GM12874 (cell line): Measurements from ENCODE around the gene DDX1.

Experiments used
- TF ChIP-seq, protein P1 (sequence below): IDR thresholded peaks from 2 replicates; pipeline ENCODE4 v1.5.1; 2011; ENCODE audit warnings: low read depth, mild to moderate bottlenecking, control low read depth, low read length, moderate library complexity; ENCODE audit not compliant: insufficient read depth

Gene DDX1

DNA sequence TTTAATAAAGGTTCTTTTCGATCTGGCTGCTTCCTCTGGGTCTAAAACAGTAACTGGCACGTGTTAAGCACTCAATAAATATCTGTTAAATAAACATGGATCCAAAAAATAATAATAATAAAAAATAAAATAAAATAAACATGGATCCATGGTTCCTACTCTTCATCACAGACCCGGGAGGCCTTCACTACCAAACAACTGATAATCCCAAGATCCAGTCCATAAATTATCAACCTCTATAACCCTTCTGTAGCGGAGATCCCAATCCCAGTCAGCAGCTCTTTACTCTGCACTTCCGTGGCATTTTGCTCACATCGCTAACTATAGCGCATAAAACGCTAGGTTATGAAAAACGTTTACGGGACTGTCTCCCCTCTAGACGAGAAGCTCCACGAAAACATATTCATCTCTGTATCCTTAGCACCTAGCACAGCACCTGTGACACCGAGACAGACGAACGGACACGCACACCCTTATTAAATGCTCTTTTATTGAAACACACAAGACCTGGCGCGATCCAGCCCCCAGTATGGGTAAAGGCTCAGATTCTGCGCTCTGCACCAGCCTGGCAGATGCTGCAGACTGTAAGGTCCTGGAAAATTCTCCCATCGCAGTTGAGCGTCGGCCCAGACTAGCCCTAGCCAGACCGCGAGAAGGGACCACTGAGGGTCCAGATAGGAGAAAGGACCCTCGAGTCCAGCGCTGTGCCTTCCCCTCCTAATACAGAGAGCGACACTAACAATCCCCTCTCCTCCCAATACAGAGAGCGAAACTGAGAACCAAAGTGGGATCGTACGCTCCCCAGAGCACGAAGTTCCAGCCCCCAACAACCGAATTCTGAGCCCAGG lies 31.3 kb upstream of the DDX1 start:
- TF ChIP-seq, protein P1, sequence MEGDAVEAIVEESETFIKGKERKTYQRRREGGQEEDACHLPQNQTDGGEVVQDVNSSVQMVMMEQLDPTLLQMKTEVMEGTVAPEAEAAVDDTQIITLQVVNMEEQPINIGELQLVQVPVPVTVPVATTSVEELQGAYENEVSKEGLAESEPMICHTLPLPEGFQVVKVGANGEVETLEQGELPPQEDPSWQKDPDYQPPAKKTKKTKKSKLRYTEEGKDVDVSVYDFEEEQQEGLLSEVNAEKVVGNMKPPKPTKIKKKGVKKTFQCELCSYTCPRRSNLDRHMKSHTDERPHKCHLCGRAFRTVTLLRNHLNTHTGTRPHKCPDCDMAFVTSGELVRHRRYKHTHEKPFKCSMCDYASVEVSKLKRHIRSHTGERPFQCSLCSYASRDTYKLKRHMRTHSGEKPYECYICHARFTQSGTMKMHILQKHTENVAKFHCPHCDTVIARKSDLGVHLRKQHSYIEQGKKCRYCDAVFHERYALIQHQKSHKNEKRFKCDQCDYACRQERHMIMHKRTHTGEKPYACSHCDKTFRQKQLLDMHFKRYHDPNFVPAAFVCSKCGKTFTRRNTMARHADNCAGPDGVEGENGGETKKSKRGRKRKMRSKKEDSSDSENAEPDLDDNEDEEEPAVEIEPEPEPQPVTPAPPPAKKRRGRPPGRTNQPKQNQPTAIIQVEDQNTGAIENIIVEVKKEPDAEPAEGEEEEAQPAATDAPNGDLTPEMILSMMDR, result no peak

DNA sequence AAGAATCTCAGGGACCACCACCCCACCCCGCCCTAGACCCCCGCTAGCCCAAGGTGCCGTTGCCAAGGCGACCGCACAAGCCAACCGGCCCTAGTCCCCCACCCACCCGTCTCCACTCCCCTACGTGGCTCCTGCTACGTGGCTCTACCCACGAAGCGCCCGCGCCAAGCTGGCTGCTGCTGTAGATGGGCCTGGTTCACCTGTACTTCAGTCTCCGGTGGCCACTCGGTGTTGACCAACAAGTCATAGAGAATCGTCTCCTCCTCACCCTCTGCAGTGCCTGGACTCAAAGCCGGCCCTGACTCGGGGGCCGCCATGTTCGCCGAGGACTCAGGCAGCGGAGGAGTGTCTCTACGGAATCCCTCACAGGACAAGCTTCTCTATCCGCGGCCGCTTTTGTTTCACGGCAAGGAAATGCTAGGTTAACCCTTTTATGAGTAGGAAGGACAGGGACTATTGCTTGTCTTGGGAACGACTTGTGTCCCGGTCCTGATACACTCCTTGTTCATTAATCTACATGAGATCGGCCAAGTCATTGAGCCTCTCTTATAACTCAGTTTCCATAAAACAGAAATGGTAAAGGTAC lies 30.6 kb upstream of the DDX1 start, which contains the start of gene NBAS:
NBAS (minus strand) TSS at position 347 of the 586 bp plus-strand sequence; CDS start at position 317, 30 bp downstream.
- TF ChIP-seq, protein P1, result no peak

DNA sequence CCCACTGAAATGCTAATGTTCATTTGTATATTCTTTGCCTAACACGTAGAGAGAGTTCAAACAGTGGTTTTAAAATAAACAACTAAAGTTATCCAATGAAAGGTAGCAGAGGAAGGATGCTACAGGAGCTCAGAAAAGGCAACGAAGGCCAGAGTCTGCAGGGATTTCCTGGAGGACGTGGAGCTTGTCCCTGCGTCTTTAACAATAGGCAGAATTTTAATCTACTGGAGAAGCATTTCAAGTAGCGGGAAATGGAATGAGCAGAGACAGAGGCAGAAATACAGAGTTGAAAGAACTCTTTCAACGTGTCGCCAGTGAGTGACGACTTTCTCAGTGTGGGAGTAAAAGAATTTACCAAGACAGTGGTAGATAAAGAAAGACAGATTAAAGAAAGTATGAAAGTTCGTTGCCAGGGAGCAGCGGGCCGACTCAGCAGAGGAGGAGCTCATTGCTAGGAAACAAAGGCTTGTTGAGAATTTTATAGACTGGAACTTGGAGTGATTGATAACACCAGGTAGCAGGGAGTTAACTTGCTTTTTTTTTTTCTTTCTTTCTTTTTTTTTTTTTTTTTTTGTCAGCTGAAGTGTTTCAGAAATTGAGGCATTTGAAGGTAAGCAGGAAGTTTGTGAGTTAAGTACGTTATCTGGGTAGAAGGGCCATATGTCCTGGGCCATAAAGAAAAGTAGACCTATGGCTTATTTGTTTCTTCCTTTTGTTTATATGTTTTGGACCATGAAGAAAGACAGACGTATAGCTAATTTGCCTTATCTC lies 29.9 kb upstream of the DDX1 start:
- TF ChIP-seq, protein P1, result no peak

DNA sequence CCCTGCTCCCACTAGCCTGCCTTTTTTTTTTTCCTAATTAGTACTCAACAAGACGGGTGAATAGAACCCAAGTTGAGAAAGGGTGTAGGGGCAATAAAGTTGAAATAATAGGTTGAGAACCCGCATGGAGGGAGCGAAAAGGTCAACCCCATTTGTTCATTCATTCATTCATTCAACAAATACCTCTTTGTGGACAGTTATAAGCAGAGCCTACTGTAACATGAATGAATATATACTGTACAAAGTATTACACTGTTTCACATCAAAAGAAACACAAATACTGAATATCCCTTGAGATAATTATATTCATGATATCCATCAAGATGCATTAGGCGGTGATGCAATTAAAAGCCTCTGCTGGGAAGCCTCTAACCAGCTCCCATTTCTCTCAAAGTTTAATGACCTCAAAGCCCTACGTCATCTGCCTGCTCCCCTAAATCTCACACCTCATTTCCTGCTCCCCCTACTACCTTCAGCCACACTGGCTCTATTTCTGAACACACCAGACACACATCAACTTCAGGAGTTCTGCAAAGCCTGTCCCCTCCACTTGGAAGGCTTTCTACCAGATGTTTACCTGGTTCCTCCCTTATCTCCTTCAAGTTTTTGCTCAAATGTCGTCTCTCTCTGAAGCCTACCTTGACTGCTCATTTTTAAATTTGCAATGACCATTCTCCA lies 29.2 kb upstream of the DDX1 start:
- TF ChIP-seq, protein P1, result no peak

DNA sequence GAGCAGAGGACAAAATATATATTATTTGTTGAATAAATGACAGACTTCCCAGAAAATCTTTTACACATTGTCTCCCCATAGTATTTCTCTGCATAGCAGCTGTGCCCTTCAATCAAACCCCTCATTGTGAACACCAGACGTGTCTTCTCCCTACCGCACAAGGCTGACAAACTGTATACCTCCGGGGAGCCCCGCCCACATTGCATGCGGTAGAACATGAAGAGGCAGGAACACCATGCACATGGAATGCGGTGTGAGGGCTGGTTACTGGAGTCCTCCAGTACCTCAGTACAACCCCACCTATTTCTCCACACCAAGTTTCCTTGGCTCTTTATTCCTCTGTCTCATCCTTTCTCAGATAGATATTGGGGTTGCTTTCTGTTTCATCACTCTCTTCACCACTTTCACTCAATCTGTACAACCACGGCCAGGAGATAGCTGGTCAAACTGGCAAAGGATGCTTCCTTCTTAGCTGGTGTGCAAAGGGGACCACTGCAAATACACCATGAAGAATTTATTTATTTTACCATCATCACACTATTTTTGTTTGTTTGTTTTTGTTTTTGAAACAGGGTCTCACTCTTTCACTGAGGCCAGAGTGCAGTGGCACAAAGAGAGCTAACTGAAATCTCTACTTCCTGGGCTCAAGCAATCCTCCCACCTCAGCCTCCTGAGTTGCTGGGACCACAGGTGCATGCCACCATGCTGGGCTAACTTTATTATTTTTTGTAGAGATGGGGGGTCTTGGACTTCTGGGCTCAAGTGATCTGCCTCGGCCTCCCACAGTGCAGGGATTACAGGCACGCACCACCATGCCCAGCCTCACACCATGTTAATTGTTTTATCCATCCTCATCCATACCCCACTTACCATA lies 28.2 kb upstream of the DDX1 start:
- TF ChIP-seq, protein P1, result no peak

DNA sequence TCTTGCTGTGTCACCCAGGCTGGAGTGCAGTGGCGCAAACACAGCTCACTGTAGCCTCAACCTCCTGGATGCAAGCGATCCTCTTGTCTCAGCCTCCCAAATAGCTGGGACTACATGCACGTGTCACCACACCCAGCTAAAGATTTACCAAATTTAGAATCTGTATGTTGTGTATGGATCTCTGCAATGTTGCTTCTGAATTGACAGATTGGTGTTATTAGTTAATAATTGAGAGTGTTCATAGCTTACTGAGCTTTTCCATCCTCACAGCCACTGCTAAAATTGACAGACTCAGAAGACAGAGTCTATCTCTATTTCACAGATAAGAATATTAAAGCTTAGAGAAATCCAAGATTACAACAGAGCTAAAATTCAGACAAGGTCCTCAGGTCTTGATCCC lies 26.3 kb upstream of the DDX1 start:
- TF ChIP-seq, protein P1, result no peak
